ENCODE data around the gene ARPP21.
A peak's percentile ranks its signal among the peaks of the same experiment; 100 is the strongest.

Gene ARPP21

DNA sequence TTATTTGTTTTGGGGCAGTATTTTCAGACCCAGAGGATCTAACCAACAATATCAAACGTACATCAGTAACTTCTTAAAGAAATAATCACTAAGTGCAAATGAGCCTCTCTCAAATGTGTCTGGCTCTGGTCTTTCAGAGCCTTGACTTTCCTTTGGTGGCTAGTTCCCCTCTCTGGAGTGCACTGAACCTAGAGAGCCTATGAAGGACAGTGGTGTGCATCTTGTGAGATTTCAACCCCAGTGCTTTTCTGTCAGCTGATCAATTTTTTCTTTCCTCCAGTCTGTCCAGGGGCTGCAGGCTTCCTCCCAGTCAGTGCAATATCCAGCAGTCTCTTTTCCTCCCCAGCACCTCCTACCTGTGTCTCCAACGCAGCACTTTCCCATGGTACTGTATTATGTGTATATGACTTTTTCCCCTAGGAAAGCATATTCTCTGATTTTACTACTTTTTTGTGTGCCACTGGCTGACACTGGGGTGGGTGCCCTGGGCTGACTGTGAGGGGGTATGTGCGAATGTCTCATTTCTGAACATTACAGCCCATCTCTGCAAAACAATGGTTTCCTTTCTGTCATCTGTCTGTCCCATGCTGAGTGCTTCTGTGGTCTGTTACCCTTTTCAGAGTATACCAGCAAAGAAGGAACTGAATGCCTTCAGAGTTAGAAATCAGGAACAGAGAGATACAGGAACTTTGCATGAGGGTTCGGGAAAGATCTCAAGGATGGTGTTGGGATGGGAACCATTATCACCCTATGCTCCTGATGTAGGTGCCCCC, 98.8 kb downstream of the ARPP21 start:
- DNase-seq = no peak

DNA sequence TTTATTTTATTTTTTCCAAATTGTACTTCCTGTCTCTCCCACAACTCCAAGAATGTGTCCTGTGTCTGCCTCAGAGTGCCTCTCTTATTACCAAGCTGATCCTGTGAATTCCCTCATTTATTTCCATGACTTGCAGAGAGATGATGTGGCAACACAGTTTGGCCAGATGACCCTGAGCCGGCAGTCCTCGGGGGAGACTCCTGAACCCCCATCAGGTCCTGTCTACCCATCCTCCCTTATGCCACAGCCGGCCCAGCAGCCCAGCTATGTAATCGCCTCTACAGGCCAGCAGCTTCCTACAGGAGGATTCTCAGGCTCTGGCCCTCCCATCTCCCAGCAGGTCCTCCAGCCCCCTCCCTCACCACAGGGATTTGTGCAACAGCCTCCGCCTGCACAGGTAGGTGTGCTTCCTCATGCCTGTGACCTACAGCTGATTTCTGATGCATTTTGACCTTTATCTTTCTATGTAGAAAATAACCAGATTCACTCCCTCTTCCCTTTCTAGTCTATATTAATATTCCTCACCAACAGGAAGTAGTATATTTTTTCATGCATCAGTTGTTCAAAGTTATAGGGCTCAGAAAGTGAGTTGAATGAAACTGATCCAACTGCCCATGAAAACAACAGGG, 100.0 kb downstream of the ARPP21 start:
- no peak for DNase-seq

DNA sequence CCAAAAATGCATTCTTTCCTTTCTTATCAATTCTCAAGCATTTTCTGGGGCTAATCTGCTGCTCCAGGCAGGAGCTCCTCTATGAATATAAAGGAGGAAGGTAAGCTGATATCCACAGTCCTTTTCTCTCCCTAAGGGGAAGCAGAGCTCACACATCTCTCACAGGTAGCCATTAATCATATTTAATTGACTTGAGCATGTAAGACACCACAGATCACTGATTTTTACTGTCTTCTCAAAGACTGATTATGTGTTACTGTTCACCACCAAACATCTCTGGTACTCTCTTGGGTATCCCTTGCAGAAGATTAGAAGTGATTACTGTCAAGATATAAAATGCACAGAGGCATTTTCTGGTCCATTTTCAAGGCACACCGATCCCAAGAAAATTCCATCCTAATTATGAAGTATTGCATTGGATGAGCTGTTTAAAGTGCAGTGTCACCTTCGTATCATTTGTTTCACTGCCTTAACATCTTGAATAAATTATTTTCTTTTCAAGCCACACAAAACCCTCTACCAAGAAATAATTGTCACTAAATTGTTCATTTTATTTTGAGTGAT, 100.7 kb downstream of the ARPP21 start:
- DNase-seq = no peak

DNA sequence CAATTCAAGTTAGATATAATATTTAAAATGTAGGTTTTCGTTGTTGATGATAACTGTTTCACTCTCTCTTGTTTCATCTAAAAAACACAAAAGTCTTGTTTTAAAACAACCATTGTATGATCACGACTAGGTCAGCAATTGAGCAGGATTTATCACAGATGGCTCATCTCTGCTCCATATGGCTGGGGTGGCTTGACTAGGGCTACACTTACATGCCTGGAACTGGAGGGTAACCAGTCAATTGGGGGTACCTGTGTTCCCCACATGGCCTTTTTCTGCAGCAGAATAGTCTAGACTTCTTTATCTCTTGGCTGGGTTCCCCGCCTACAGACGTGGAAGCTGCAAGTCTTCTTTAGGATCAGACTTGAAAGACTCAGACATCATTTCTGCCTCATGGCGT, 103.9 kb downstream of the ARPP21 start:
- no peak for DNase-seq

DNA sequence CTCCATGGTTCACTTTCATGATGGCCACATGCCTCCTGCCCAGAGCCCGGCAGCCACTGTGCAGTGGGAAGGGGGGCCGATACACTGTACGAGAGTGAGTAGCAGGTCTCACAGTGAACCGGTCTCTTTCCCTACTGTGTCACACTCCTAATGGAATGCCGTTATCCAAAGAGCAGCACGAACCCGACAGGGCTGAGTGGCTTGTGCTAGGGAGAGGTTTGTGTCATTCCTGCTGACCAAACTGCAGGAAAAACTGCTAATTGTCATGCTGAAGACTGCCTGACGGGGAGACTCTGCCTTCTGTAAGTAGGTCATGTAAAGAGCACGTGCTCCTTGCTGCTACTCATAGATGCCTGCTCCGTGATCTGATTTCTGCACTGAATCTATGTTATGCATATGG, 105.1 kb downstream of the ARPP21 start:
- DNase-seq = no peak

DNA sequence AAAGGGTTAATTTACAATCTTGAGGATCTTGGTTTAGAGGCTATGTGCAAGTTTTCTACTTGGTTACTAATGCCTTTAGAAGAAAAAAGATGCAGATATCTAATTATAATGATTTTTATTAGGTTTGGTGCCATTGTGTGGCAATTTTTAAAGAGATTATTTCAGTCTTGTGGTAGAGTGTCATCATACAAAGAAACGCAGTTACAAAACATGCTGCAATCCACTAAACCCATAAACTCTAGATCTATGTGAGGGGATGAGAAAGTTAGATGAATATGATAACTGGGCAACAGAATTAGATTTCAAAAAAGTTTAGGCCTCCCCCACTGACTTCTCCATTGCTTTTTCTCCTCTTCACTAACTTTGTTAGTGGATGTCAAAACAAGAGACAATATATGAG, 106.0 kb downstream of the ARPP21 start:
- DNase-seq = no peak

DNA sequence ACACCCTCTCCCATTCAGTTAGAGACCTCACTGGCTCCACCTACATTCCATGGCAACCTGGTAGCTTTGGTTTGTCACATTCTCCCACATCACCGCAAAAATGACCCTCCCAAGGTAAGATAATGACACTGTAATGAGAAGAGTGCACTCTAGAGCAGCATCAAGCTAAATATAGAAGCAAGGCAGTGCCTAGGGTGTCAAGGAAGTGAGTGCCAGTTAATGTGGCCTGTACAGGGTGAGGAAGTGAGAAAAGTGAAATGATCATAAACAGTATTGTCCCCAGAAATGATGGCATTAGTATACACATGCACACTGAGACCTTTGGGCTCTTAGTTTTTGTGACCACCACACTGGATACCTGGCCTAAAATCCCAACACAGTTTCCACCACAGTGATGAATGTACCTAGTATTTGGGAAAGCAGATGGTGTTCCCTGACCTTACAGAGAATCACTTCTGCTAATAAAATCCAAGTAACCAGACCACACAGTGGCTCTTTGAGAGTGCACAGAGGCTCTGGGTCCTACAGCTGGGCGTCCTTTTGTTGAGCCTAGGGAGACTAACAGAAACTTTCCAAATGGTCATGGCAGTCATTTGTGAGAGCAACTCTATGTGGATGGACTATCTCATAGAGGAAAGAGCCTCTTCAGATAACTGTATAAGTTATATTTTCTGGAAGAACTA, 106.6 kb downstream of the ARPP21 start:
- DNase-seq = no peak

DNA sequence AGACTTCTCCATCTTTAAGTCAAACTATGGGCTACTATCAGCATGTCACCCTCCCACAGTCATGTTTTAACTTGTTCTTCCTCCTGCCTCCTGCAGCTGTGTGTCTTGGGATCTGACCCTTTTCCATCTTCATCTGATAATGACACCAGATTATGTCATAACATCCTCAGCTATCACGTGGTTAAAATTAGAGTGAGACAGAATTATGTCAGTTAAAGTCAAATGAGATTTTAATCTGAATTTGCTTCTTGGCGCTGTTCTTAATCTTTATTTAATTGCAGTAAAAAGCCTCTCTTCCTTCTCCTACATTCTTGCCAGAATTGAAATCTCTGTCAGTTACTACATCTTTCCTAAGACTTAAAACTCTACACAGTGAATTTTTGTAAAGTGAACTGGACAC, 107.2 kb downstream of the ARPP21 start:
- DNase-seq = no peak

DNA sequence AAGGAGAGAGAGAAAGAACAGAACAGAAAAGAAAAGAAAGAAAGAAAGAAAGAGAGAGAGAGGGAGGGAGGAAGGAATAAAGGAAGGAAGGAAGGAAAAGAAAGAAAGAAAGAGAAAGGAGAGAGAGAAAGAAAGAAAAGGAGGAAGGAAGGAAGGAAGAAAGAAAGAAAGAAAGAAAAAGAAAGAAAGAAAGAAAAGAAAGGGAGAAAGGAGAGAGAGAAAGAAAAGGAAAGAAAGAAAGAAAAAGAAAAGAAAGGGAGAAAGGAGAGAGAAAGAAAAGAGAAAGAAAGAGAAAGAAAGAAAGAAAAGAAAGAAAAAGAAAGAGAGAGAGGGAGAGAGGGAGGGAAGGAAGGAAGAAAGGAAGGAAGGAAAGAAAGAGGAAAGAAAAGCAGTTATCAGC, 108.8 kb downstream of the ARPP21 start:
- DNase-seq = no peak

DNA sequence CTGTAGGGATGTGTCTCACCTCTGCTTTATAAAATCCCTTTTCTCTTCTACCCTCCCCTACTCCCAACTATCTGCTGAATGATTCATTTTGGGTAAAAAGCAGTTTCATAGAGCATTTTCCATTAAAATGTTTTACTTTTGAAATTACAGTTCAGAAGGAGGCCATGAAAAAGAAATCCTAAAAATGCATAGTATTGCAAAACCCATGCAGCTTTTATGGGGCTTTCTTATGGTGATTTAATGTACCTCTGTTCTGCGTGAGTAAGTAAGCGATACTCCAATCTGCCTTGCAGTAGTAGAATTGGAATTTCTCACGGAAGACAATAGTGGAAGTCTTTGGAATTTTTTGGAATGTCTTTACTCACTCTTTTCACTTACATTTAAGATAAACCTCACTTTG, 111.9 kb downstream of the ARPP21 start:
- no peak for DNase-seq

DNA sequence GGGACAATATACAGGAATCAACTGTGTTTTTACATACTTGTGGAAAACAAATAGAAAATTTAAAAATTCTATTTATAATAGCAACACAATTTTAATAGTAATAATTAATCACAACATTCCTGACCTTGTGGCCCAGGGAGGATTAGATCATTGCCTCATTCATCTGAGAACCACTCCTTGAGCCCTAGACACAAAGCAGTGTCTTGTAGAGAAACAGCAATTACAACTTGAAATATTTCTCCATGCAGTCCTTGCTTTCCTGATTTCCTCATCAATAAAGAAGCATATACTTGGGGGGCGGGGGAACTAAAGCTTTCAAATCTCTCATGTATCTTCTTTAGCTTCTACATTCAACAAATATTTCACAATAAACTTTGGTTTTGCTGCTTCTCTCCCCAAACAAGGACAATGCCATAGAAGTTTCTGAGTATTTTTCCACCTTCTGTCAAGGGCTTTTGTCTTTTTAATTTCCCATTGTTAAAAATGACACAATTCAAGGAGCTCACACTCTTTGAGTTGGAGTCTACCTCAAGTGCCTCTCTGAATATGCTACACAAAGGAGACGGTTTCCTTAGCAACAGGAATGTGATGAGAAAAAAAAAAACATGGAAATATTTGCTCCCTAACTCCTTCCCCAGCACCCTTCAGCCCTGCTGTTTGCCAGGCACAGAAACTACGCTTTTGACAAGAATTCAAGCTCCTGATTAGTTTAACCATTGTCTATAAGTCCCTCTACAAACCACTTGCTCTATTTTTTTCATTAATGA, 118.8 kb downstream of the ARPP21 start:
- DNase-seq = no peak

DNA sequence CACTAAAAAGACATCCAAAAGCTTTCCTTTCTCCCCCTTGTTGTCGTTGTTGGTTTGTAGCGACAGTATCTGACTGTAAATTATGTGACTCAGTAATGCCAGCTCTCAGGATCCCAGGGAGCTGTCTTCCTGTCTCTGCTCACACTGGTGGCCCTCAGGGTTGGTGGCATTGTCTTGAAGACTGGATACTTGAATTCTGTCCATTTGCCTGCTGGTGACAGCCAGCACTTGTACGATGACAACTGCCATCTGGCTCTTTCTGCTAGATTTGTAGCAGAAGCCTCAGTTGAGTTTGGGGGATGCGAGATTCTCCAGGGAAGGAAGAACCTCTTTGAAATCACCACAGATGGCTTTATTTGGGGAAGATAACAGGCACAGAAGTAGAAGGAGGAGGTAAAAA, 120.8 kb downstream of the ARPP21 start:
- DNase-seq = no peak

DNA sequence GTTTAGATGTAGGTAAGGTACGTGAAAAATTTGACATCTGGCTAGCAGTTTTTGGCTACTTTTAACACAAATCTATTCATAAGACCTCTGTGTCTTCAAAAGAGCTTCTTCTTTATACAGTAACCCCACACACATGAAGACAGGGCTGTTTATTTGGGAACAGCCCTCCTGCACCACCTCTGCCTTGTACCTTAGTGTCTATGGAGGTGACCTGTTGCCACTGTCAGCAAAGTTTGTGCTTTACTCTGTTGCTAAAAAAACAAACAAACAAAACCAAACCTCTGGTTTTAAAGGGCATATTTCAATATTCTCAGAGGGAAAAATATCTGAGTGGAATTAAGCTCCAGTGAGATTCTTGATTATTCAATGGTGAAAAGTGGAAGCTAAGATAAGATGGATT, 122.0 kb downstream of the ARPP21 start:
- DNase-seq = no peak

DNA sequence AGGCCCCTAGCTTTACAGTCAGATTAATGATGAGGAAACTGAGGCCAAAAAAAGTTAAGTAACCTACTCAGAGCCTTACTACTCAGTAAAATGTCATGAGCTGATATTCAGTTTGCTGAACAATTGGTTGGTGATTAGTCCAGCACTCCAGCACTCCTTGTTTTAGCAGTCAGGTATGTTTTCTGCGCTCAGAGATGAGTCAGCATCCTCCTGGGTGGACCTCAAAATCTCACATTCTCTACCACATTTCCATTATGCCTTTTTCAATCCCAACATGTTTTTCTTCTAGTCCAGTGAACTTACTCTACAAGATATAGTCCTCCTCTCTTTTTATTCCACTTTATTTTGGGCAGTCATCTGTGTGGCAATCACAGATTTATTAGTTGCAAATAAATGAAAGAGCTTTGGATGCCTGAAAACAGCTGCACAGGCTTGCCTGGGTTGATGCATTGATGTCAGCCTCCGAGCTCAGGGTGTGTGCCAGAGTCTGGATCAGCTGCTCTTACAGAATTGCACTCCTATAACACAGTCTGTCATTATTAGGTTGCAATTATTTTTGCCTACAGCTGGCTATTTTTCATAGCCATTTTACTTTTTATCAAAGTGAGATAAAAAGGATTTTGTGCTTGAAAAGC, 133.2 kb downstream of the ARPP21 start:
- DNase-seq = no peak

DNA sequence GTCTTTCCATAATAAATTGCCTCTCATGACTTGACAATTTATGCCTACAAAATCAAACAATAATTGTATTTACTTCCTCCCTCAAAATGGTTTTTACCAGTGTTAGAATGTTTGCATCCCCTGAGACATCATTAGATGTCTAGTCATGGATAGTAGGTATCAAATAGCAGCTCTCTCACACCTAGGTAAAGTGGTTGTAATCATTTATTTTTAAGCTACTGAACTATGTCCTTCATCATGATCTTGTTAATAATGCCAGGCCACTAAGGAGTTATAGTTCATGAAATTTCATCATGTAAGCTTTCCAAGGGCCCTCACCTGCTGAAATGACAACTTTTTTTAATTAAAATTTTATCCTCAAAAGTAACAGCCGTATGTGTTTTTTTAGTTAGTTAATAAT, 134.1 kb downstream of the ARPP21 start:
- no peak for DNase-seq

DNA sequence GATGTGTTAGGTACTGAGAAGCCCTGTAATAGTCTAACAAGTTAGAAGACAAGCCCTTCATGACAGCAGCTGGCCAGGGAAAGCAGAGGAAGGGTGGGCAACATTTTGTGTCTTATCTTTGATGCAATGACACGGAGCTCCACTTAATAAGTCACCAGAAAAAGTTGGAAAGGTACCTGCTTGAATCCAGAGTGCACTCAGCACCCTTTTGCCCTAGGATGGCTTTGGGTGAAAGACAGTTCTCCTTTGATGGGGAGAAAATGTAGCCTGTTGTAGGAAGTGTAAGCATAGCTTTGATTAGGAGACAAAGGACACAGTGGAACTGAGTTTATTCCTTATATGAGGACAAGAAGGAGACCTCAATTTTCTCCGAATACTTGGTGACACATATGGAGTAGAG, 137.0 kb downstream of the ARPP21 start:
- DNase-seq = no peak

DNA sequence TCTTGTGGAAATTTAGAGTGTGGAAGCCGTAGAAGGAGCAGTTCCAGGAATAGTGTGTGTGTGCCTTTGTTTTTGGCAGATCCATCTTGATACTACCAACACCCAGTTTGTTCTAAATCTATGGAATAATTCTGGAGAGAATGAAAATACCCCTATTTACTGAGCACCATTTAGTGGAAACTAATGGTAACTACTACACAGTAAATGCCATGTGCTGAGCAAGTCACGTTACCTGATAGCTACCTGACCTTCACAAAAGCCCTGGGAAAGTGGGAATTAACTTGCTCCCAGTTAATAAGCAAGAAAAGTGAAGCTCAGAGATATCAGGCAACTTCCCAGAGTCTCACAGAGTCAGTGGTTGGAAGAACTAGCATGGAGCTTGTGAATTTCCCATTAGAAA, 137.7 kb downstream of the ARPP21 start:
- peak; percentile 0 for DNase-seq

DNA sequence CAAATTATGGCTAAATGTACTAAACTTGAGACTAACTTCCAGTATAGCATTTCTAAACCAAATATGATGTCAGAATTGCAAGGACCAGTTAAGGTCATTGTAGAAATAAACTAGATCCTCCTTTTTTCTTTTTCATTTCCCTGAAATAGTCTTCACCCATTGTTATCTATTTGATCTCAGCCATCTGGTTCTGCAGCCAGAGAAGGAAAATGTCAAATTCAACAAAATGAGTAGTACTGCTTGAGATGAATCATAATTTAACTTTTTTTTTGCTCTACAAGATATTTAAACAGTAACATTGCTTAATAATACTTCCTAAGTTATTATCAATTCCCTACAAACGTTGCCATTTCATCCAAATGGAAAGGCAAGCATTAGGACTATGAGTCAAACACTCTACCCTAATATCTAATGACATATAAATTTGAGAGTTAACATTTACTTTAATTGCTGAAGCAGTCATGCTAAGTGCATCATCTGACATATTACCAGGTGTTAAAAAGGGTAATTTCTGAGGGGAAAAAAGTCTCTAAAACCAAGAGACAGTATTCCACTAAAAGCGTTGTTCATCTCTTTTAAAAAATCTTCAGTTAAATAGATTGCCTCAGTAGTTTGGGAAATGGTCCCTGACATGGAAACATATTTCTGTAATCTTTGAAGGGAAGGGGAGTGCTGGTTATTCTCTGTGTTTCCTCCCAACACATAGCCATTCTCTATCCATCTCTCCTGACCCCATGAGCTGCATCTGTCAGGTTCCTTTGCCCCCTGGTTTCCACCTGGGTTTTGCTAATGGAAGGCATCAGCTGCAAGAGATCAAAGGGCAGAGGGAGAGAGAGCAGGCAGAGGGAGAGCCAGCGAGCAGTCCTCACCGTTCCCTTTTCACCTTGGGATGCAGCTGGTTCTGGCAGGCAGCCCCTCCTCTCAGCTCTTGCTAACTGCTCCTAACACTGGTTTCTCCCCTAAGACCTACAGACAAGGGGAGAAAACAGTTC, 138.5 kb downstream of the ARPP21 start:
- DNase-seq = no peak

DNA sequence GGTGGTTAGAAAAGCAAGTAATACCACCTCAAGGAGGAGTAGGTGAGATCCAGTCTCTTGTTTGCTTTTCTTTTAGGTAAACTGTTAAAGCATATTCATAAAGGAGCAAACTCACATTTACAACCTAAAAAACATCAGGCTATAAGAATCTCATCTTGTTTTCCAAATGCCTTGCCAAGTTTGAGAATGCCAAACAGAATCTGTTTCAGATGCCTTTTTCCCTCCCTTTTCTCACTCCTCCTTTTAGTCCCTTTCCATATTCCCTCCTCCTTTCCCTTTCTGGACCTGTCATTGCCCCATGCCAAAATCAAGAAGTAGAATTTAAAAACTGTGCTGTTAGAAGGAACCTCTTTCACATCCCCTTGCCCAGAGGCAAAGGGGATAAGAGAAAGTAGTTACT, 140.3 kb downstream of the ARPP21 start:
- DNase-seq = no peak

DNA sequence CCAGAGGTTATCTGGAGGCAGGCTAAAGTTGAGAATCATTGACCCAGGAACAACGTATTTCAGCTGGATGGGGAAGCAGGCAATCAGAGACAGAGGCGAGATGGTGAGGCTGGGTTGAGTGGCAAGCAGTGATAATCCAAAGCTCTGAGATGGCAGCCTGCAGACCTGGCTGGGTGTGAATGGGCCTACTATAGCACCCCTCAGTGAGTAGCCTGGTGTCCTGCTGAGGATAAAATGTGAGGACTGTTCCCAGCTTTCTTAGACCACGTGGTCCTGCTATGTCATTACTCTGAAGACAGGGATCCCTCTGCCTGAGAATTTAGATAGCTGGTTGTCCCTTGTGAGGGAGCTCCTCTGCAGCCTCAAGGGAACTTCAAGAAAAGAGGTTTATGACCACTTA, 141.5 kb downstream of the ARPP21 start:
- DNase-seq = no peak

DNA sequence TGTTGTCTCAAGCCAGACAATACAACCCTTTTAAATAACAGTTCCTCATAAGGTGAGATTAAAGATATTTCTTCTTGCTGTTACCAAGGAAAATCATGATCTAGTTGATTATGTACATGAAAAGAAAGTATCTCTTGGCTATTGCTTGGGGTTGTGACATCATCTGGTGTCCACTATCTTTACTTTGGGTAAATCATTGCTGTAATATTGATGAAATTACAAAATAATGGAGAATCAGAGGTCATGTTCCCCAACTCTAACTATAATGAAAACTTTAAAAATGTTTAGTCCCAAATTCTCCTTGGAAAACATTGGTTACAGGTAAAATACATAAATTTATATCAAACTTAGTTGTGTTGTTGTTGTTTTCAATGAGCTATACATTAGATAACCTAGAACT, 142.2 kb downstream of the ARPP21 start:
- DNase-seq = no peak
